Uterus (tissue), 2 donors: ENCODE measurements around the gene KLHL25.

ENCODE experiments used
- CTCF ChIP-seq, 4 experiments: fragments of 200-600 bp in 2 of 4; fragments of 450-650 bp in 2 of 4; sonication (generic) in 2 of 4; IDR thresholded peaks; one replicate each; pipeline ENCODE4 v1.5.1; 2016 to 2019; ENCODE audit warnings: antibody characterized with exemption in 4 of 4, mild to moderate bottlenecking in 2 of 4, moderate library complexity in 1 of 4
- POLR2A ChIP-seq, 2 donors: fragments of 450-650 bp; IDR thresholded peaks; one replicate each; pipeline ENCODE4 v1.6.1; 2016; ENCODE audit warnings: antibody characterized with exemption in 2 of 2, mild to moderate bottlenecking in 1 of 2, moderate library complexity in 1 of 2

GRCh38 chr15:85786781-85787114 is 8.0 kb downstream of the KLHL25 start:
- TF ChIP-seq POLR2A (IDR thresholded peaks at IDR 0.05) (no peak), CTCF (IDR thresholded peaks at IDR 0.05) (no peak)
